Measurements from ENCODE around the gene SLC26A2.
A peak's percentile ranks its signal among the peaks of the same experiment; 100 is the strongest.
"Not testable (repeated sequence)": the region's sequence is repeated elsewhere in the genome, so short reads cannot be mapped to it uniquely, and the experiment has no call there.

SLC26A2 gene

GRCh38 chr5:149937610-149938009, 22.9 kb upstream of the SLC26A2 start:
- DNase-seq (ENCODE audit: low spot score): no peak

- no peak for DNase-seq (ENCODE audit: low spot score)
Measured at GRCh38 chr5:149938279-149938678, 22.3 kb upstream of the SLC26A2 start.

GRCh38 chr5:149938791-149939358, 21.7 kb upstream of the SLC26A2 start:
- no peak for DNase-seq (ENCODE audit: low spot score)

DNA sequence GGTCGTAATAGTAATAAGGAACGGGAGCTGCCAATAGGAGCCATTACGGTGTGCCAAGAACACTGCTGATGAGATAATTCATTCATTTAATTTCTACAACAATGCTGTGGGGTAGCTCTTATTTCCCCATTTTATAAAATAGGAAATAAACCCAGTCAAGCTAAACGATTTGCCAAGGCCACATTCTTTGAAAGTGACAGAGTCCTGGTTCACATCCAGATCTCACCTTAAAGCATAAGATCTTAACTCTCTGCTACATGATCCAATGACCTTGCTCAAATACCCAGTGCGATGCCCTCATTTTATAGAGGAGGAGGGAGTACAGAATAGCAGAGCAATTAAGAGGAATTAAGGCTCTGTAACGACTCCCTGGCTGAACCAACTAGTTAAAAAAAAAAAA, 21.0 kb upstream of the SLC26A2 start:
- no peak for DNase-seq (ENCODE audit: low spot score)

- DNase-seq (ENCODE audit: low spot score): no peak
Measured at GRCh38 chr5:149940077-149940574, 20.4 kb upstream of the SLC26A2 start.

DNA sequence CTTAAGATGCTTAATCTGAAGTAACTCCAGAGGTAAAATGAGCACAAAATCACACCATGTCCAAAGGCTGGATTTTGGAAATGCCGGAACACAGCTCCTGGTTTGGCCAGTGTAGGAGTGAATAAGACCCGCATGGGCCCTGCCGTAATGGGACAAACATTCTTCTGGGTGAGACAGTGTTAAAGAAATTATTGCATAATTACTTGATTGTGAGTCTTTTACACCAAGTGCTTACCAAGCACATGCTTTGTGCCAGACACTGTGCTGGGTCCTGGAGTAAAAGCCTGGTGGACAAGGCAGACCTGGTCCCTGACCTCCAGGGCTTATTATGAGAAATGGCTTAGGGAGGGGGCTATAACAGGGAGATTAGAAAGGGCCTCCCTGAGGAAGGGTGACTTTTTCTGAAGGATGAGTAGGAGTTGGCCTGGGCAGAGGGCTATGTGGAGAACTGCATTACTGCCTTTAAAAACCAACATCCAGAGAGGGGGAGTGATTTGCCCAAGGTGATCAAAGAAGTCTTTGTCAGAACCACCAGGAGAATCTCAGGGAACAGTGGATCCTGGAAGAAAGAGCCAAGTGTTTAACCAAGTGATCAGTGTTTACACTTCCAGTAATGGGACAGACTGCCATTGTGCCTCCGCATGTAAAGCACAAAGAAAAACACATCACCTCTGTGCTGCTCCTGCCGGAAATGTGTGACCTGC, 19.5 kb upstream of the SLC26A2 start:
- DNase-seq (ENCODE audit: low spot score): no peak

DNA sequence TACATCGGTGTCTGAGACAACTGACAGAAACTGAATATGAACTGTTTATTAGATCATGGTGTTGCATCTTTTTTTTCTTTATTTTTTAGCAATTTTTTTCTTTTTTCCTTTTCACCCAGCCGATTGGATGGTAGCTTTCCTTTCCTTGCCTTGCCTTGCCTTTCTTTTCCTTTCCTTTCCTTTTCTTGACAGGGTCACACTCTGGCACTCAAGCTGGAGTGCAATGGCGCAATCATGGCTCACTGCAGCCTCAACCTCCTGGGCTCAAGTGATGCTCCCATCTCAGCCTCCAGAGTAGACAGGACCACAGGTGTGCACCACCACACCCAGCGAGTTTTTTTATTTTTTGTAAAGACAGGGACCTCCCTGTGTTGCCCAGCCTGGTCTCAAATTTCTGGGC, 18.8 kb upstream of the SLC26A2 start:
- no peak for DNase-seq (ENCODE audit: low spot score)

- no peak for DNase-seq (ENCODE audit: low spot score)
Measured at GRCh38 chr5:149942199-149942598, 18.4 kb upstream of the SLC26A2 start.

DNA sequence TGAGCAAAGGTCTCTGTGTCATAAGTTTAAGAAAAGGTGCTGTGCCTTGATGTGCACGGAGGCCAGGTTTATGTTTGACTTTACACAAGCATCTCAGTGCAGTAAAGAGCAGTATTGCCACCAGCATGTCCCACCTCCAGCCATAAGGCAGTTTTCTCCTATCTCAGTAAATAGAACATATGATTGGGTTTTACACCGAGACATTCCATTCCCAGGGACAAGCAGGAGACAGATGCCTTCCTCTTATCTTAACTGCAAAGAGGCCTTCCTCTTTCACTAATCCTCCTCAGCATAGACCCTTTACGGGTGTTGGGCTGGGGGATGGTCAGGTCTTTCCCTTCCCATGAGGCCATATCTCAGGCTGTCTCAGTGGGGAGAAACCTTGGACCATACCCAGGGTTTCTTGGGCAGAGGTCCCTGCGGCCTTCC, 17.8 kb upstream of the SLC26A2 start:
- not testable (repeated sequence) for DNase-seq (ENCODE audit: low spot score)

DNA sequence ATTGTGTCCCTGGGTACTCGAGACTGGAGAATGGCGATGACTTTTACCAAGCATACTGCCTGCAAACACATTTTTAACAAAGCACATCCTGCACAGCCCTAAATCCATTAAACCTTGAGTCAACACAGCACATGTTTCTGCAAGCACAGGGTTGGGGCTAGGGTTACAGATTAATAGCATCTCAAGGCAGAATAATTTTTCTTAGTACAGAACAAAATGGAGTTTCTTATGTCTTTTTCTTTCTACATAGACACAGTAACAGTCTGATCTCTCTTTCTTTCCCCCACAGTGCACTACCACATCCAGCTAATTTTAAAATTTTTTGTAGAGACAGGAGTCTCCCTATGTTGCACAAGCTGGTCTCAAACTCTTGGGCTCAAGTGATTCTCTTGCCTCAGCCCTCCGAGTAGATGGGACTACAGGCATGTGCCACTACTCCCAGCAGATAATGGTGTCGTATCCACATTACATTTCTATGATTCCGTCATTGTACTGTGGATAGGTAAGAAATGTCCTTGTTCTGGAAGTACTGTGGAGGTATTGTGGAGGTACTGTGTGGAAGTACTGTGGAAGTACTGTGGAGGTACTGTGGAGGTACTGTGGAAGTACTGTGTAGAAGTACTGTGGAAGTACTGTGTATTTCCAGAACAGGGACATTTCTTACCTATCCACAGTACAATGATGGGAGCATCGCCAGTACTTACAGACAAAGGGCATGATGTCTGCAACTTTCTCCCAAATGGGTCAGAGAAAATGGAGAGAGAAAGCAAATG, 17.2 kb upstream of the SLC26A2 start:
- not testable (repeated sequence) for DNase-seq (ENCODE audit: low spot score)

DNA sequence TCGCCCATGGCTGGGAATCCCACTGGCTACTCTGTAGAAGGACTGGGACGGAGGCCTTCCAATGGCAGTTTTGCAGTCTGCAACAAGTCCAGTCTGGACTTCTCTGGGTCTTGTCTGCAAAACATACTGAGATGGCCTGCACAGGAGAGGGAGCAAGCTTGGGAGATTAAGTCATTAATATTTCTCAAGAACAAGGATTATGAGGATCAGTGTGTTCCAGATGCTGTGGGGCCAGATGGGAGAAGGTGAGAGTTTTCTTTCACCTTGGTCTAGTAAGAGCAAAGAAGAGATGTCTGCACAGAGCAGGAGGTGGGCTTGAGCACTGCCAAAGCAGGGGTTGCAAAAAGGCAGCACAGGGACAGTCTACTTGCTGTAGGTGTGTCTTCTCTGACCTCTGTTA, 15.9 kb upstream of the SLC26A2 start, which contains the start of gene PDE6A:
Gene PDE6A, minus strand, starts transcription at position 128 of the 400 bp plus-strand sequence. Its CDS starts 120 bp downstream, at position 8.
- DNase-seq (ENCODE audit: low spot score): no peak

- no peak for DNase-seq (ENCODE audit: low spot score)
Measured at GRCh38 chr5:149946118-149946517, 14.4 kb upstream of the SLC26A2 start.

DNA sequence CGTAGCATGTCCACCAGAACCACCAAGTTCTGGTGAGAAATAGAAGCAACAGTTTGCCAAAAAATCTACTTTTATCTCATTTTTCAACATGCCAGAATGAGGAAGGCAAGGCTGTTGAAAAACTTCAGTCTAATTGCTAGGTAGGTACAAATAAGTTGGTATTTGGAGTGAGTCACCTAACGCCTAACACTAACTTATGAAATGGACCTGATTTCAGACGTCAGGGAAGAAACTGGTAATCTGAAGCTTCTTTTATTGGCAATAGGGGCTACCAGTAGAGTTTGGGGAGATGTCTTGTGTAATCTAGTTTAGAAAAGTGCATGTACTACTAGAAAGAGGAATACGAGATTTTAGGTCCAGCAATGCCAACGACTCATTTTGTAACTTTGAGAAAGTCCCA, 11.6 kb upstream of the SLC26A2 start:
- DNase-seq (ENCODE audit: low spot score): no peak

GRCh38 chr5:149951138-149951749, 9.3 kb upstream of the SLC26A2 start:
- no peak for DNase-seq (ENCODE audit: low spot score)

GRCh38 chr5:149953436-149954121, 7.0 kb upstream of the SLC26A2 start:
- DNase-seq (ENCODE audit: low spot score): no peak

DNA sequence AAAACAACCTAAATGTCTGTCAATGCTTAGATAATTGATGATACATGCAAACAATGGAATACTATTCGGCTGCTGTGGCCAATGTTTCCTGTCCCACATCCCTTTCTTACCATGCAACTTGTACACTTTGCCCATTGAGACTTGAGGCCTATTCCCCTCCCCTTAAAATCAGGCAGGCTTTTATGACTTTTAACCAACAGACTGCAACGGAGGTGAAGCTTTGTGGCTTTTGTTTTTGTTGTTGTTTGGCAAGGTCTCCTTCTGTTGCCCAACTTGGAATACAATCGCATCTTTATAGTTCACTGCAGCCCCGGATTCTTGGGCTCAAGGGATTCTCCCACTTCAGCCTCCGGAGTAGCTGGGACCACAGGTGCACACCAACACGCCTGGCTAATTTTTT, 5.8 kb upstream of the SLC26A2 start:
- no peak for DNase-seq (ENCODE audit: low spot score)

DNA sequence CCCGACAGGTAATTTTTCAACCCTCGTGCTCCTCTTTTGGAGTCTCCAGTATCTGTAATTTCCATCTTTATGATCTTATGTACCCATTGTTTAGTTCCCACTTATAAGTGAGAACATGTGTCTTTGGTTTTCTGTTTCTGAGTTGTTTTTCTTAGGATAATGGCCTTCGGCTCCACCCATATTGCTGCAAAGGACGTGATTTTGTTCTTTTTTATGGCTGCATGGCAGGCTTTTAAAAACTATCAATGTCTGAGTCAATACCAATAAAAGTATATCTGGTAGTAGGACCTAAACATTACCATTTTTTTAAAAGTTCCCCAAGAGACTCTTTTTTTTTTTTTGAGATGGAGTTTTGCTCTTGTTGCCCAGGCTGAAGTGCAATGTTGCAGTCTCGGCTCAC, 3.9 kb upstream of the SLC26A2 start:
- DNase-seq (ENCODE audit: low spot score): no peak

- no peak for DNase-seq (ENCODE audit: low spot score)
Measured at GRCh38 chr5:149957855-149958254, 2.7 kb upstream of the SLC26A2 start.

- peak; percentile 40 for DNase-seq (ENCODE audit: low spot score)
Measured at GRCh38 chr5:149959406-149960236, 937 bp upstream of the SLC26A2 start.

- no peak for DNase-seq (ENCODE audit: low spot score)
Measured at GRCh38 chr5:149961186-149961685, 678 bp downstream of the SLC26A2 start.

GRCh38 chr5:149961957-149962409, 1.4 kb downstream of the SLC26A2 start:
- DNase-seq (ENCODE audit: low spot score): no peak
